Vein endothelial cell (primary cell): Measurements from ENCODE around the gene ZNF81. TPM values are rescaled to one million over a fixed set of nuclear protein-coding genes. Genes with fewer than 3 reads are reported as not detected.

Experiments used
- total RNA-seq: library from RNA; depleted of rRNA; stranded (reverse); fragments of >200 nt; gene quantifications from 2 replicates; pipeline ENCODE4 v1.2.3, GENCODE V29; 2012

The ZNF81 gene
- total RNA-seq, result 5.6 and 6.0 TPM in 2 replicates

DNA sequence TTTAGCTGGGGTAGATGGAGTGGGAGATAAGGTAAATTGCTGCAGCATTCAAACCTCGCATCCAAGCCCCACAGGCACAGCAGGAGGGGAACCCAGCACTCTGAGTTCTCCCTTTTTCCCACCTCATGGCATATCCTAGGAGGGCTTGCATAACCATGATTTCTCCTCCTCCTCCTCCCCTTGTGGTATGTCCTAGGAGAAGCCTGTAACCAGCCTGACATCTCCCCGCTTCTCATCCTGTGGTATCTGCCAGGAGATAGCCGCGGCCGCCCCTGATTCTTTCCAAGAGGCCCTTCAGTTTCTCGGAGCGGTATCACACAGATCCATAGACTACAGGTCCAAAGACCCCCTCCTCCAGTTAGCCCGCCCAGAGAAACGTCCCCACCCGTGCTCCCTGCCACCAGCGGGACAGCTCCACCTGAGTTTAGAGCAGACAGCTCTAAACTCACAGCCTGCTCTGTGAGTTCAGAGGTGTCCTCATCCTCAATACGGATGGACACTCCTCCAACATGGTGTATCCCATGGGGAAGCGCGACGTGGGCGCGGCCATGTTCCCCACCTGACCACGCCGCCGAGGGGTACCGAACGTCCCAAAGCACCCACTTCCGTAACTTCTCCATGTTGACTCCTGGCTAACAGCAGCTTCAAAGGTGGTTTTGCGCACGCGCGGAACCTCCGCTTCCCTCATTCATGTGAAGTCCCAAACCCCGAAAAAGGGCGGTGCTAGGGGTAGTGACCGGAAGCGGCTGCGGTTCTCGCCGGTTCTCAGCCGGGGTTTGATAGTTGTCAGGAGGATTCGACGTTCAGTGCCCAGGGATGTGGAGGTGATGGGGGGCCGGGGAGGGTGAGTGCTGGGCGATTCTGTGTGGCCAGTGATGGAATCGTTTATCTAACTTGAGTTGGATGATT lies at the start of gene ZNF81:
ZNF81 (plus strand) TSS at position 739 of the 909 bp plus-strand sequence. CDS start 9,366 bp downstream, outside the sequence.

Other genes starting within 250 kb of the ZNF81 start
- gene SYN1, start 217.0 kb upstream of the ZNF81 start, total RNA-seq, result not detected in 2 replicates
- 0.38 and 0.98 TPM in 2 replicates for gene CFP, start 207.0 kb upstream of the ZNF81 start, total RNA-seq
- 18.0 and 19.1 TPM in 2 replicates for gene ELK1, start 186.3 kb upstream of the ZNF81 start, total RNA-seq
- gene UXT, start 177.7 kb upstream of the ZNF81 start, total RNA-seq, result 88.7 and 91.1 TPM in 2 replicates
- 2.6 and 3.3 TPM in 2 replicates for gene ZNF182, start 167.1 kb downstream of the ZNF81 start, total RNA-seq
- not detected in 2 replicates for gene SPACA5, start 170.1 kb downstream of the ZNF81 start, total RNA-seq
- 1.1 and 1.3 TPM in 2 replicates for gene ZNF630, start 234.7 kb downstream of the ZNF81 start, total RNA-seq